Measurements from ENCODE around the gene ARRDC2.
"Not testable (repeated sequence)": the region's sequence is repeated elsewhere in the genome, so short reads cannot be mapped to it uniquely, and the experiment has no call there.

Gene ARRDC2

GRCh38 chr19:17989425-17990094 is 18.4 kb upstream of the ARRDC2 start:
- no peak for DNase-seq

- no peak for DNase-seq
Observed at GRCh38 chr19:17993076-17993813, 14.7 kb upstream of the ARRDC2 start.

GRCh38 chr19:17996826-17997316 is 11.1 kb upstream of the ARRDC2 start:
- DNase-seq: peak in 56 of 58 donors; percentile 7 to 86 (median 70)

DNA sequence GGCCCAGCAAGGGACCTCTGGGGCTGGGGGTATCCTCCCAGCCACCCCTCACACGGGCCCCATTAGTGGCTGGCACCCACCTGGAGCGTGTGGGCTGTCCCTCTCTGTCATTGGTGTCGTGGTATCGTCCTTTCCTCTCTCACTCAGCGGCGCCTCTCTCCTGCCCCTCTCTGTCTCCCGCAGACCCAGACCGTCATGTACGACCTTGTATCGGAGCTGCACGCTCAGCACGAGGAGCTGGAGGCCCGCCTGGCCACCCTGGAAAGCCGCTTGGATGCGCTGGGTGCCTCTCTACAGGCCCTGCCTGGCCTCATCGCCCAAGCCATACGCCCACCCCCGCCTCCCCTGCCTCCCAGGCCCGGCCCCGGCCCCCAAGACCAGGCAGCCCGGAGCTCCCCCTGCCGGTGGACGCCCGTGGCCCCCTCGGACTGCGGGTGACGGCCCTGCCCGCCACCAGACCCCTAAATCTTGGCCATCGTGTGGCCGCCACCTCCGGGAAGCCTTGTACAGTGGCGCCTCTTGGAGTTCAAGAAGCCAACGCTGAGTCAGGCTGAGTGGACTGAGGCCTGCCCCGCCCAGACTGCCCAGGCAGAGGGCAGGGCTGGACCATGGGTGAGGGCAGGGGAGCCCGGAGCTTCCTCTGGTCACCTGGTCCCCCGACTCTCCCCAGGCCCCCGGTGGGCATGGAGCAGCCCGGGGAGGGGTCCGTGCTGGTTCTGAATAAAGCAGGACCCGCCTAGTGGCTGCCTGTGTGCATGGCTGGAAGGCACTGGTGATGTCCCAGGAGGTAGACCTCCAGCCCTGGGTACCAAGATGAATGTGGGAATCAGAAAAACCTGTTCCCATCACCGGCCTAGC is 9.8 kb upstream of the ARRDC2 start:
- DNase-seq: no peak

GRCh38 chr19:17998827-17999150 is 9.2 kb upstream of the ARRDC2 start:
- no peak for DNase-seq

GRCh38 chr19:17999684-18000479 is 8.1 kb upstream of the ARRDC2 start:
- DNase-seq: peak in 1 of 58 donors; percentile 0

GRCh38 chr19:18000480-18000914 is 7.5 kb upstream of the ARRDC2 start:
- DNase-seq: peak in 1 of 58 donors; percentile 49

- peak in 52 of 58 donors; percentile 13 to 79 (median 58) for DNase-seq
Observed at GRCh38 chr19:18000915-18001776, 6.8 kb upstream of the ARRDC2 start.

GRCh38 chr19:18001777-18002345 is 6.1 kb upstream of the ARRDC2 start:
- DNase-seq: no peak

DNA sequence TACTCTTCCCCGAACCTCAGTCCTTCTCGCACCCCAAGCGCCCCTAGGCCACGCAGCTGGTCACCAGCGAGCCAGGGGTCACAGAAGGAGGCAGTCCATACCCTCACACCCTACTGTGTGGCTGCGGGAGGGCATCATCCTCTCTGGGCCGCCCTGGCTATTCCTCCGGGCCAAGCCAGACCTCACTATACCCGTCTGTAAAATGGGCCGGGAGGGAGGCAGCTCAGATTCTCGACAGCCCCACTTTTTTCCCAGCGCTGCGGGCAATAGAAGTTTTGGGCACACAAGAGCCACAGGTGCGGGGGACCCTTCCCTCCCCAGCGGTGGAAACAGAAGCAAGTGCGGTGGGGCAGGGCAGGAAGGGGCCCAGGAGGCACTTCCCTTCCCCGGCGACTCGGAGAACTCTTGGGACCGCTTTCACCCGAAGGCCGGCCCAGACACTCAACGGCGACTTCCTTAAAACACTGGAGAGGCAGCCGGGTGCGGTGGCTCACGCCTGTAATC is 5.6 kb upstream of the ARRDC2 start:
- peak in 3 of 58 donors; percentile 10 to 25 (median 11) for DNase-seq

DNA sequence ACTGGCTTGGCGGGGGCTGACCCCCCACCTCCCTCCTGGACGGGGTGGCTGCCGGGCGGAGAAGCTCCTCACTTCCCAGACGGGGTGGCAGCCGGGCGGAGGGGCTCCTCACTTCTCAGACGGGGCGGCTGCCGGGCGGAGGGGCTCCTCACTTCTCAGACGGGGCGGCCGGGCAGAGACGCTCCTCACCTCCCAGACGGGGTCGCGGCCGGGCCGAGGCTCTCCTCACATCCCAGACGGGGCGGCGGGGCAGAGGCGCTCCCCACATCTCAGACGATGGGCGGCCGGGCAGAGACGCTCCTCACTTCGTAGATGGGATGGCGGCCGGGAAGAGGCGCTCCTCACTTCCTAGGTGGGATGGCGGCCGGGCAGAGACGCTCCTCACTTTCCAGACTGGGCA is 2.2 kb upstream of the ARRDC2 start:
- DNase-seq: not testable (repeated sequence)

- peak in 57 of 58 donors; percentile 32 to 86 (median 74) for DNase-seq
Observed at GRCh38 chr19:18007044-18007916, 690 bp upstream of the ARRDC2 start.

DNA sequence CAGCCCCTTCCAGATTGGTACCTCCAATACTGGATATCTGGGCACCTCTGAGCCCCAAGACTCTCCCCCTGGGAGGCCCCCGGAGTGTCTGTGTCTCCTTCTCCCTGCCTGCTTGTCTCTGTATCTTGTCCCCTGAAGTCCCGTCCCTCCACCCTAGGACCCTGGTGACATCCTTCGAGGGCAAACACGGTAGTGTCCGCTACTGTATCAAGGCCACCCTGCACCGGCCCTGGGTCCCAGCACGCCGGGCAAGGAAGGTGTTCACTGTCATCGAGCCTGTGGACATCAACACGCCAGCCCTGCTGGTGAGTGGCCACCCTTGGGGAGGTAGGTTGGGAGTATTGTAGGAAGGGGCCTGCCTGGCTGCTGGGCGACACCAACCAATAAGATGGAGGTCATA is 844 bp downstream of the ARRDC2 start:
- peak in 1 of 58 donors; percentile 52 for DNase-seq

DNA sequence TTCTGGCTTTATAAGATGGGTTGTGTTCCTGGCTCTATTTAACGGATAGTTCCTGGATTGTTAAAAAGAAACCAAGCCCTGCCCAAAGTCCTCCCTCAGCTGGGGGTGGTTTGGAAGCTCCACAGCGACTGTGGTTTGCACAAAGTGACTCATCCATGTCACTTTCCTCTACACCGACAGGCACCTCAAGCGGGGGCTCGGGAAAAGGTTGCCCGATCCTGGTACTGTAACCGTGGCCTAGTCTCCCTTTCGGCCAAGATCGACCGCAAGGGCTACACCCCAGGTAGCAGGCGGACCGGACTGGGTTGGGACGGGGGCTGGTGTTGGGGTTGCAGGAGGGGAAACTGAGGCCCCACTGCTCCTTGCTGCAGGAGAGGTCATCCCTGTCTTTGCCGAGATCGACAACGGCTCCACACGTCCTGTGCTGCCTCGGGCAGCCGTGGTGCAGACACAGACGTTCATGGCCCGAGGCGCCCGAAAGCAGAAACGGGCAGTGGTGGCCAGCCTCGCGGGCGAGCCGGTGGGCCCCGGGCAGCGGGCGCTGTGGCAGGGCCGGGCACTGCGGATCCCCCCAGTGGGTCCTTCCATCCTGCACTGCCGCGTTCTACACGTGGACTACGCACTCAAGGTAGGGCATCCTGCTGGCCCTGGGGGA is 1.6 kb downstream of the ARRDC2 start:
- peak in 3 of 58 donors; percentile 18 to 33 (median 26) for DNase-seq

- DNase-seq: peak in 1 of 58 donors; percentile 13
Observed at GRCh38 chr19:18010149-18010548, 2.2 kb downstream of the ARRDC2 start.

GRCh38 chr19:18013210-18014111 is 5.5 kb downstream of the ARRDC2 start:
- DNase-seq: peak in 6 of 58 donors; percentile 10 to 41 (median 19)

All from anterior cingulate cortex (tissue), 58 donors.